Measurements from ENCODE around the gene PRSS56. TPM values are rescaled to one million over a fixed set of nuclear protein-coding genes. Genes with fewer than 3 reads are reported as not detected.

PRSS56 gene
- total RNA-seq, 1 experiment from 2014 or later: not detected

DNA sequence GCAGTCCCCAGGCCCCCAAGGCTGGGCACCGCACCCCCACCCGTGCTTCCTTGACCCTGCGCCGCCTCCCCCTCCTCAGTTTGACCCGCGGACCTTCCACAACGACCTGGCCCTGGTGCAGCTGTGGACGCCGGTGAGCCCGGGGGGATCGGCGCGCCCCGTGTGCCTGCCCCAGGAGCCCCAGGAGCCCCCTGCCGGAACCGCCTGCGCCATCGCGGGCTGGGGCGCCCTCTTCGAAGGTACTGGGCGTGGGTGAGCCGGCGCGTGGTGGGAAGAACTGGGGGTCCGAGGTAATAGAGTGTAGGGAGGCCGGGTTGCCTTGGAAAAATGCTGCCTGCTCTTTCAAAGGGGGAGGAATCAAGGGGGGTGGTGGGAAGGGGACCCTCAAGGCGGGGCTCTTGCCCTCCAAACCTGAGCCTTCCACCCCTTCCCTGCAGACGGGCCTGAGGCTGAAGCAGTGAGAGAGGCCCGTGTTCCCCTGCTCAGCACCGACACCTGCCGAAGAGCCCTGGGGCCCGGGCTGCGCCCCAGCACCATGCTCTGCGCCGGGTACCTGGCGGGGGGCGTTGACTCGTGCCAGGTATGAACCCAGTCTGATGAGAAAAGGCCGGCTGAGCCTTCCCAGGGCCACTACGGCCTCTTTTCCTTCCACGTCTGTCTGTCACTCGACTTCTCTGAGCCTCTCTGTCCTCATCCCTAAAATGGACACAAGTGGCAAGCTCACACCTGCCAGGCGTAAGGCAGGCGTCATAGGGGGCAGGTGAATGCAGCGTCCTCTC, 2.6 kb downstream of the PRSS56 start:
- H3K4me3 ChIP-seq (ENCODE audit: low read depth, low read length): no peak overlapping the region; the same call in 1 of the 2 replicates
- BruUV-seq (replicated peaks): no TSS peak
- Mint-ChIP-seq H3K27ac (ENCODE audit: unreplicated experiment) (no peak overlapping the region), H3K4me1 (ENCODE audit: low read depth, unreplicated experiment) (no peaks in the 10 kb centered on the region), H3K4me3 (ENCODE audit: unreplicated experiment) (no peak overlapping the region), H3K27me3 (ENCODE audit: insufficient read depth, unreplicated experiment) (no peaks in the 10 kb centered on the region), H3K9me3 (ENCODE audit: unreplicated experiment) (no peaks in the 10 kb centered on the region), H3K36me3 (ENCODE audit: insufficient read depth, unreplicated experiment) (peaks cover 6% of the 10 kb centered on the region)
- no peaks in the 10 kb centered on the region for H3K27me3 ChIP-seq (replicated peaks; ENCODE audit: control insufficient read depth, insufficient read depth, low read length)
- H3K36me3 ChIP-seq (ENCODE audit: control insufficient read depth, insufficient read depth, low read length): no peaks in the 10 kb centered on the region
- intact Hi-C loops (cut with micrococcal nuclease; ENCODE audit: unreplicated experiment): loop anchor here (5.0 kb wide), 1 partner anchor 81 kb away; no protein-coding TSS in a partner anchor
- no peak for TF ChIP-seq CTCF (IDR thresholded peaks at IDR 0.05; ENCODE audit: insufficient read depth in 1 of 2, low read depth in 1 of 2, low read length in 1 of 2, severe bottlenecking in 1 of 2, unreplicated experiment in 1 of 2)
- DNase-seq: no peak
- ChIA-PET CTCF (interaction anchor here (0.6 kb wide), 1 partner anchor 368 kb away, joined by 6 read pairs; no protein-coding TSS in a partner anchor), POLR2A (no interaction called here)
- H3K9me3 ChIP-seq: no peaks in the 10 kb centered on the region
- H3K4me1 ChIP-seq: no peaks in the 10 kb centered on the region

DNA sequence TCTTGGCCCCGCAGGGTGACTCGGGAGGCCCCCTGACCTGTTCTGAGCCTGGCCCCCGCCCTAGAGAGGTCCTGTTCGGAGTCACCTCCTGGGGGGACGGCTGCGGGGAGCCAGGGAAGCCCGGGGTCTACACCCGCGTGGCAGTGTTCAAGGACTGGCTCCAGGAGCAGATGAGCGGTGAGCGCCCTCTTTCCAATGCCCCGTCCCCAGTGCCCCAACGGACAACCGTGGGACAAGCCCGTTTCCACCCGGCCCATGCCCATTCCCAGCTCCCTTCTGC, 3.2 kb downstream of the PRSS56 start:
- Histone ChIP-seq H3K27me3 (replicated peaks; ENCODE audit: control insufficient read depth, insufficient read depth, low read length) (no peaks in the 10 kb centered on the region), H3K4me3 (ENCODE audit: low read depth, low read length) (no peak overlapping the region), H3K4me1 (no peaks in the 10 kb centered on the region), H3K9me3 (no peaks in the 10 kb centered on the region), H3K36me3 (ENCODE audit: control insufficient read depth, insufficient read depth, low read length) (no peaks in the 10 kb centered on the region)
- Mint-ChIP-seq H3K4me3 (ENCODE audit: unreplicated experiment) (no peak overlapping the region), H3K9me3 (ENCODE audit: unreplicated experiment) (no peaks in the 10 kb centered on the region), H3K4me1 (ENCODE audit: low read depth, unreplicated experiment) (no peaks in the 10 kb centered on the region), H3K27ac (ENCODE audit: unreplicated experiment) (no peak overlapping the region), H3K36me3 (ENCODE audit: insufficient read depth, unreplicated experiment) (peaks cover 6% of the 10 kb centered on the region), H3K27me3 (ENCODE audit: insufficient read depth, unreplicated experiment) (no peaks in the 10 kb centered on the region)
- ChIA-PET POLR2A (no interaction called here), CTCF (no interaction called here)
- intact Hi-C loops (cut with micrococcal nuclease; ENCODE audit: unreplicated experiment): loop anchor here (5.0 kb wide), 1 partner anchor 81 kb away; no protein-coding TSS in a partner anchor
- no TSS peak for BruUV-seq (replicated peaks)
- DNase-seq: no peak
- no peak for TF ChIP-seq CTCF (IDR thresholded peaks at IDR 0.05; ENCODE audit: insufficient read depth in 1 of 2, low read depth in 1 of 2, low read length in 1 of 2, severe bottlenecking in 1 of 2, unreplicated experiment in 1 of 2)

DNA sequence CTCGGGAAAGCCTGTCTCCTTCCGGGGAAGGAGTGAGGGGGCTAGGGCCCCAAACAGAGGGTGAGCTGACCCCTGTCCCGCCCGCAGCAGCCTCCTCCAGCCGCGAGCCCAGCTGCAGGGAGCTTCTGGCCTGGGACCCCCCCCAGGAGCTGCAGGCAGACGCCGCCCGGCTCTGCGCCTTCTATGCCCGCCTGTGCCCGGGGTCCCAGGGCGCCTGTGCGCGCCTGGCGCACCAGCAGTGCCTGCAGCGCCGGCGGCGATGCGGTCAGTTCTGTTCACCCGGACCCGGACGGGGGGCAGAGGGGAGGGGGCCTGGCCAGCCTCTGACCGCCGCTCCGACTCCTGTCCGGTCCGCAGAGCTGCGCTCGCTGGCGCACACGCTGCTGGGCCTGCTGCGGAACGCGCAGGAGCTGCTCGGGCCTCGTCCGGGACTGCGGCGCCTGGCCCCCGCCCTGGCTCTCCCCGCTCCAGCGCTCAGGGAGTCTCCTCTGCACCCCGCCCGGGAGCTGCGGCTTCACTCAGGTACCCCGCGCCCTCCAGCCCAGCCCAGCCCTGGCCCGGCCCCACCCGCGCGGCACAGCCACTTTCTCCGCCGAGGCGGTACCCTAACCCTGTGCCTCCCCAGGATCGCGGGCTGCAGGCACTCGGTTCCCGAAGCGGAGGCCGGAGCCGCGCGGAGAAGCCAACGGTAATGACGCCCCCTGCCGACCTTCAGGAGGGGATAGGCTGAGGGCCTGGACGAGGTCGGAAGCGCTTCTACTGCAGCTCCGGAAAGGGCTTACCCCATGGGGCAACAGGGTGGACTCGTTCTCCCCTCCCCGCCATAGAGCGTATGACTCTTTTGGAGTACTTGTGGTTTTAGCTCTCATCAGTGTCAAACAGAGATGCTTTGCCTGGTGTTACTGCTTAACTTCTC, 3.8 kb downstream of the PRSS56 start:
- BruUV-seq (replicated peaks): no TSS peak
- H3K4me1 Mint-ChIP-seq (ENCODE audit: low read depth, unreplicated experiment): no peaks in the 10 kb centered on the region
- peaks cover 6% of the 10 kb centered on the region for H3K36me3 Mint-ChIP-seq (ENCODE audit: insufficient read depth, unreplicated experiment)
- no peaks in the 10 kb centered on the region for H3K27me3 ChIP-seq (replicated peaks; ENCODE audit: control insufficient read depth, insufficient read depth, low read length)
- CTCF ChIA-PET: interaction anchor here (0.6 kb wide), 1 partner anchor 10 kb away, joined by 3 read pairs; no protein-coding TSS in a partner anchor
- no peaks in the 10 kb centered on the region for H3K4me1 ChIP-seq
- H3K4me3 Mint-ChIP-seq (ENCODE audit: unreplicated experiment): no peak overlapping the region
- H3K4me3 ChIP-seq (ENCODE audit: low read depth, low read length): no peak overlapping the region
- no peaks in the 10 kb centered on the region for H3K9me3 Mint-ChIP-seq (ENCODE audit: unreplicated experiment)
- no peak for DNase-seq
- no peaks in the 10 kb centered on the region for H3K27me3 Mint-ChIP-seq (ENCODE audit: insufficient read depth, unreplicated experiment)
- no peaks in the 10 kb centered on the region for H3K36me3 ChIP-seq (ENCODE audit: control insufficient read depth, insufficient read depth, low read length)
- no peak overlapping the region for H3K27ac Mint-ChIP-seq (ENCODE audit: unreplicated experiment)
- no peak for TF ChIP-seq CTCF (IDR thresholded peaks at IDR 0.05; ENCODE audit: insufficient read depth in 1 of 2, low read depth in 1 of 2, low read length in 1 of 2, severe bottlenecking in 1 of 2, unreplicated experiment in 1 of 2)
- POLR2A ChIA-PET: no interaction called here
- H3K9me3 ChIP-seq: no peaks in the 10 kb centered on the region
- intact Hi-C loops (cut with micrococcal nuclease; ENCODE audit: unreplicated experiment): loop anchor here (5.0 kb wide), 1 partner anchor 82 kb away; no protein-coding TSS in a partner anchor

Data from Caco-2 (cell line).